Measurements from ENCODE around the gene TLR7. TPM values are rescaled to one million over a fixed set of nuclear protein-coding genes. Genes with fewer than 3 reads are reported as not detected.

Gene TLR7
- total RNA-seq, 5 donors from 2014 or later (not counting 1 experiment from before 2014, with no cell fraction given): 0.10 to 0.66 (median 0.18) TPM; not detected in 1

Other genes with a start within 250 kb of the TLR7 start
- gene PRPS2, start 75.7 kb upstream of the TLR7 start, total RNA-seq: 10 to 100 TPM; 20.9 to 31.6 (median 30.6) TPM
- gene TLR8, start 39.5 kb downstream of the TLR7 start, total RNA-seq: not detected
- 1,000 to 10,000 TPM; 5,030 to 6,201 (median 5,880) TPM for gene TMSB4X, start 108.0 kb downstream of the TLR7 start, total RNA-seq
- gene FAM9C, start 177.5 kb downstream of the TLR7 start, total RNA-seq: not detected